Mesenchymal stem cell (in vitro differentiated cells and primary cell): ENCODE measurements around the gene MACROD2.

Source experiments
- DNase-seq: peaks from one replicate; pipeline ENCODE4 v3.0.0-alpha.2; 2013
- H2AFZ ChIP-seq: one replicate; pipeline ENCODE4 v1.6.1; 2013; ENCODE audit warnings: low read depth, mild to moderate bottlenecking, control low read depth, inconsistent platforms, low read length, moderate library complexity
- H2AK5ac ChIP-seq: 2 replicates; pipeline ENCODE4 v1.6.1; 2013; ENCODE audit warnings: low read length, moderate library complexity, mild to moderate bottlenecking, inconsistent platforms; ENCODE audit not compliant: severe bottlenecking
- H2BK120ac ChIP-seq: one replicate; pipeline ENCODE4 v1.6.1; 2013; ENCODE audit warnings: low read depth, mild to moderate bottlenecking, inconsistent platforms, low read length, moderate library complexity
- H2BK12ac ChIP-seq, 2 experiments: one replicate each; pipeline ENCODE4 v1.6.1; 2013; ENCODE audit warnings: inconsistent platforms in 2 of 2, low read length in 2 of 2, mild to moderate bottlenecking in 2 of 2, moderate library complexity in 2 of 2, control low read depth in 1 of 2
- H2BK15ac ChIP-seq: one replicate; pipeline ENCODE4 v1.6.1; 2013; ENCODE audit warnings: mild to moderate bottlenecking, low read depth, inconsistent platforms; ENCODE audit not compliant: poor library complexity, severe bottlenecking
- H2BK5ac ChIP-seq: 2 replicates; pipeline ENCODE4 v1.6.1; 2013; ENCODE audit warnings: low read depth, mild to moderate bottlenecking, low read length, control low read depth, inconsistent platforms; ENCODE audit not compliant: poor library complexity, severe bottlenecking
- H3K14ac ChIP-seq, 2 experiments: one replicate each; pipeline ENCODE4 v1.6.1; 2013; ENCODE audit warnings: inconsistent platforms in 2 of 2, low read length in 2 of 2, control low read depth in 1 of 2, mild to moderate bottlenecking in 1 of 2, moderate library complexity in 1 of 2
- H3K18ac ChIP-seq, 2 experiments: one replicate each; pipeline ENCODE4 v1.6.1; 2013; ENCODE audit warnings: inconsistent platforms in 2 of 2, low read length in 2 of 2, control low read depth in 1 of 2, low read depth in 1 of 2, mild to moderate bottlenecking in 1 of 2
- H3K23ac ChIP-seq, 2 experiments: one replicate each; pipeline ENCODE4 v1.6.1; 2013; ENCODE audit warnings: inconsistent platforms in 2 of 2, low read length in 2 of 2, mild to moderate bottlenecking in 2 of 2, moderate library complexity in 2 of 2, control low read depth in 1 of 2
- H3K27ac ChIP-seq: 2 replicates; pipeline ENCODE4 v1.5.1; 2013; ENCODE audit warnings: mild to moderate bottlenecking, moderate library complexity, low read length, control low read depth, inconsistent platforms; ENCODE audit not compliant: poor library complexity, severe bottlenecking
- H3K27me3 ChIP-seq, 2 experiments: 2 replicates each; pipeline versions ENCODE4 v1.6.1 to v1.7.0; 2013; ENCODE audit warnings: low read length in 2 of 2, mild to moderate bottlenecking in 2 of 2, moderate library complexity in 2 of 2, control low read depth in 1 of 2, inconsistent platforms in 1 of 2; ENCODE audit not compliant: control insufficient read depth in 1 of 2, insufficient read depth in 1 of 2
- H3K36me3 ChIP-seq, 2 experiments: 2 replicates each; pipeline versions ENCODE4 v1.6.1 to v1.7.0; 2013; ENCODE audit warnings: low read length in 2 of 2, control low read depth in 1 of 2, inconsistent platforms in 1 of 2, low read depth in 1 of 2, mild to moderate bottlenecking in 1 of 2; ENCODE audit not compliant: insufficient read depth in 2 of 2, control insufficient read depth in 1 of 2
- H3K4ac ChIP-seq, 2 experiments: one replicate each; pipeline ENCODE4 v1.6.1; 2013; ENCODE audit warnings: inconsistent platforms in 2 of 2, low read length in 2 of 2, mild to moderate bottlenecking in 2 of 2, moderate library complexity in 2 of 2, control low read depth in 1 of 2, low read depth in 1 of 2
- H3K4me1 ChIP-seq: 2 replicates; pipeline ENCODE4 v1.6.1; 2013; ENCODE audit warnings: low read depth, low read length, control low read depth; ENCODE audit not compliant: control insufficient read depth, insufficient read depth
- H3K4me2 ChIP-seq: 2 replicates; pipeline ENCODE4 v1.6.1; 2013; ENCODE audit warnings: low read length, mild to moderate bottlenecking, inconsistent platforms; ENCODE audit not compliant: poor library complexity, severe bottlenecking
- H3K4me3 ChIP-seq, 2 experiments: 2 replicates each; pipeline versions ENCODE4 v1.5.1 to v1.7.0; 2013; ENCODE audit warnings: low read length in 2 of 2, mild to moderate bottlenecking in 2 of 2, control low read depth in 1 of 2, low read depth in 1 of 2; ENCODE audit not compliant: insufficient read depth in 1 of 2
- H3K79me1 ChIP-seq: replicated peaks from 2 replicates; pipeline ENCODE4 v1.6.1; 2013; ENCODE audit warnings: mild to moderate bottlenecking, control low read depth, low read length, inconsistent platforms; ENCODE audit not compliant: poor library complexity, severe bottlenecking
- H3K9ac ChIP-seq: 2 replicates; pipeline ENCODE4 v1.7.0; 2013; ENCODE audit warnings: mild to moderate bottlenecking, low read length, moderate library complexity
- H3K9me3 ChIP-seq: 2 replicates; pipeline ENCODE4 v1.7.0; 2013; ENCODE audit warnings: mild to moderate bottlenecking, low read length; ENCODE audit not compliant: control insufficient read depth
- H4K8ac ChIP-seq: one replicate; pipeline ENCODE4 v1.6.1; 2013; ENCODE audit warnings: inconsistent platforms, mild to moderate bottlenecking, low read length, moderate library complexity
- H4K91ac ChIP-seq: one replicate; pipeline ENCODE4 v1.6.1; 2013; ENCODE audit warnings: mild to moderate bottlenecking, low read length, inconsistent platforms
- WGBS: methylation state at CpG from one replicate; pipeline ENCODE4 v1.1.7; 2013; ENCODE audit warnings: mixed read lengths; 5-methylcytosine and 5-hydroxymethylcytosine counted together

The MACROD2 gene

GRCh38 chr20:15461938-15462337, 1466.6 kb downstream of the MACROD2 start:
- Histone ChIP-seq H2AK5ac (no peak overlapping the region), H3K4me1 (no peaks in the 10 kb centered on the region), H4K8ac (no peak overlapping the region), H2BK5ac (no peak overlapping the region), H2BK120ac (no peak overlapping the region), H3K14ac (no peak overlapping the region), H4K91ac (no peak overlapping the region), H3K27me3 (no peaks in the 10 kb centered on the region), H3K23ac (no peak overlapping the region), H3K36me3 (no peaks in the 10 kb centered on the region), H3K4me2 (no peak overlapping the region), H3K9ac (no peak overlapping the region), H2BK15ac (no peak overlapping the region), H3K79me1 (no peaks in the 10 kb centered on the region), H3K18ac (no peak overlapping the region), H2BK12ac (no peak overlapping the region), H3K4ac (no peak overlapping the region), H2AFZ (no peak overlapping the region), H3K9me3 (no peaks in the 10 kb centered on the region), H3K4me3 (no peak overlapping the region), H3K27ac (no peak overlapping the region)
- DNase-seq: no peak
- 100% methylated on average over 1 of the region's 4 CpGs for WGBS

- no peak overlapping the region for H3K14ac ChIP-seq
- H4K91ac ChIP-seq: no peak overlapping the region
- WGBS: 48% methylated on average over 5 of the region's 5 CpGs
- H2BK15ac ChIP-seq: no peak overlapping the region
- H3K4me3 ChIP-seq: no peak overlapping the region
- no peak overlapping the region for H2BK120ac ChIP-seq
- H3K18ac ChIP-seq: no peak overlapping the region
- H2AFZ ChIP-seq: no peak overlapping the region
- H4K8ac ChIP-seq: no peak overlapping the region
- H3K79me1 ChIP-seq: no peaks in the 10 kb centered on the region
- no peaks in the 10 kb centered on the region for H3K27me3 ChIP-seq
- no peak overlapping the region for H3K4ac ChIP-seq
- DNase-seq: no peak
- H3K9ac ChIP-seq: no peak overlapping the region
- H2BK5ac ChIP-seq: no peak overlapping the region
- H3K4me2 ChIP-seq: no peak overlapping the region
- H3K27ac ChIP-seq: no peak overlapping the region
- no peaks in the 10 kb centered on the region for H3K36me3 ChIP-seq
- H2AK5ac ChIP-seq: no peak overlapping the region
- H2BK12ac ChIP-seq: no peak overlapping the region
- peaks cover 2% of the 10 kb centered on the region for H3K4me1 ChIP-seq
- no peak overlapping the region for H3K23ac ChIP-seq
- H3K9me3 ChIP-seq: no peaks in the 10 kb centered on the region
Observed at GRCh38 chr20:15475483-15475882, 1480.2 kb downstream of the MACROD2 start.

GRCh38 chr20:15476186-15476585, 1480.9 kb downstream of the MACROD2 start:
- 100% methylated on average over 1 of the region's 2 CpGs for WGBS
- Histone ChIP-seq H3K36me3 (no peaks in the 10 kb centered on the region), H3K27ac (no peak overlapping the region), H2BK5ac (no peak overlapping the region), H3K9ac (no peak overlapping the region), H2BK120ac (no peak overlapping the region), H3K23ac (no peak overlapping the region), H2AFZ (no peak overlapping the region), H4K91ac (no peak overlapping the region), H2BK12ac (no peak overlapping the region), H3K4me3 (no peak overlapping the region), H2AK5ac (no peak overlapping the region), H2BK15ac (no peak overlapping the region), H3K9me3 (no peaks in the 10 kb centered on the region), H3K14ac (no peak overlapping the region), H3K27me3 (no peaks in the 10 kb centered on the region), H3K4me2 (no peak overlapping the region), H3K4me1 (peaks cover 2% of the 10 kb centered on the region), H4K8ac (no peak overlapping the region), H3K4ac (no peak overlapping the region), H3K18ac (no peak overlapping the region), H3K79me1 (no peaks in the 10 kb centered on the region)
- DNase-seq: peak; percentile 33

GRCh38 chr20:15476781-15477180, 1481.5 kb downstream of the MACROD2 start:
- no peaks in the 10 kb centered on the region for H3K9me3 ChIP-seq
- H3K4me2 ChIP-seq: no peak overlapping the region
- no peak overlapping the region for H3K4ac ChIP-seq
- no peak overlapping the region for H4K8ac ChIP-seq
- peaks cover 2% of the 10 kb centered on the region for H3K4me1 ChIP-seq
- H3K27ac ChIP-seq: no peak overlapping the region
- no peak overlapping the region for H2BK15ac ChIP-seq
- no peak overlapping the region for H2BK12ac ChIP-seq
- H3K9ac ChIP-seq: no peak overlapping the region
- H2AK5ac ChIP-seq: no peak overlapping the region
- H3K14ac ChIP-seq: no peak overlapping the region
- H3K36me3 ChIP-seq: no peaks in the 10 kb centered on the region
- no peaks in the 10 kb centered on the region for H3K27me3 ChIP-seq
- no peak overlapping the region for H4K91ac ChIP-seq
- no peak overlapping the region for H2AFZ ChIP-seq
- DNase-seq: no peak
- no peak overlapping the region for H3K18ac ChIP-seq
- no peak overlapping the region for H2BK120ac ChIP-seq
- WGBS: 89% methylated on average over 5 of the region's 5 CpGs
- H2BK5ac ChIP-seq: no peak overlapping the region
- no peaks in the 10 kb centered on the region for H3K79me1 ChIP-seq
- no peak overlapping the region for H3K23ac ChIP-seq
- no peak overlapping the region for H3K4me3 ChIP-seq
